HEK293T (cell line): ENCODE results near the gene SRPK3.
"Not testable (repeated sequence)": the region's sequence is repeated elsewhere in the genome, so short reads cannot be mapped to it uniquely, and the experiment has no call there.

Source experiments
- ARNT ChIP-seq: fragments of 450-650 bp; IDR thresholded peaks from 2 replicates; pipeline ENCODE4 v1.6.1; 2017; ENCODE audit warnings: mild to moderate bottlenecking
- BHLHE40 ChIP-seq: fragments of 450-650 bp; IDR thresholded peaks from 2 replicates; pipeline ENCODE4 v1.6.1; 2016; ENCODE audit warnings: mild to moderate bottlenecking, moderate library complexity, borderline replicate concordance
- ELF4 ChIP-seq: fragments of 450-650 bp; IDR thresholded peaks from 2 replicates; pipeline ENCODE4 v1.6.1; 2017; ENCODE audit warnings: antibody characterized with exemption
- FOXK2 ChIP-seq: fragments of 450-650 bp; IDR thresholded peaks from 2 replicates; pipeline ENCODE4 v1.6.1; 2016; ENCODE audit warnings: mild to moderate bottlenecking
- FOXM1 ChIP-seq: fragments of 450-650 bp; IDR thresholded peaks from 2 replicates; pipeline ENCODE4 v1.6.1; 2017; ENCODE audit warnings: mild to moderate bottlenecking, borderline replicate concordance
- HDGF ChIP-seq: fragments of 450-650 bp; IDR thresholded peaks from 2 replicates; pipeline ENCODE4 v1.6.1; 2017; ENCODE audit warnings: antibody characterized with exemption, borderline replicate concordance
- L3MBTL2 ChIP-seq: fragments of 450-650 bp; conservative IDR thresholded peaks from 2 replicates; pipeline ENCODE4 v1.6.1; 2016; ENCODE audit warnings: mild to moderate bottlenecking
- NFRKB ChIP-seq: fragments of 450-650 bp; IDR thresholded peaks from 2 replicates; pipeline ENCODE4 v1.6.1; 2016; ENCODE audit warnings: mild to moderate bottlenecking, moderate library complexity
- PKNOX1 ChIP-seq: fragments of 450-650 bp; IDR thresholded peaks from 2 replicates; pipeline ENCODE4 v1.6.1; 2016
- SP1 ChIP-seq: fragments of 450-650 bp; IDR thresholded peaks from 2 replicates; pipeline ENCODE4 v1.6.1; 2017

GRCh38 chrX:153742796-153743467 is 37.9 kb upstream of the SRPK3 start:
- not testable (repeated sequence) for TF ChIP-seq SP1, L3MBTL2, PKNOX1, NFRKB, BHLHE40, ELF4, ARNT, FOXM1, HDGF, FOXK2
